Testis (tissue), 3 donors: ENCODE measurements around the gene IL20RA. TPM values are rescaled to one million over a fixed set of nuclear protein-coding genes. Genes with fewer than 3 reads are reported as not detected.
A peak's percentile ranks its signal among the peaks of the same experiment; 100 is the strongest.

Source experiments
- DNase-seq: peaks from one replicate; pipeline ENCODE4 v3.0.0-alpha.2; 2019
- H3K27ac ChIP-seq, 2 donors: fragments of 200-600 bp; sonication (generic); one replicate each; pipeline ENCODE4 v1.5.1; 2019
- H3K27me3 ChIP-seq: fragments of 200-600 bp; sonication (generic); one replicate; pipeline ENCODE4 v1.5.1; 2019
- H3K36me3 ChIP-seq: fragments of 200-600 bp; sonication (generic); one replicate; pipeline ENCODE4 v1.5.1; 2017; ENCODE audit warnings: low read depth; ENCODE audit errors: missing control alignments
- H3K4me1 ChIP-seq: fragments of 200-600 bp; sonication (generic); one replicate; pipeline ENCODE4 v1.5.1; 2019
- H3K4me3 ChIP-seq, 2 donors: fragments of 200-600 bp; sonication (generic); one replicate each; pipeline ENCODE4 v1.5.1; 2017 to 2019
- H3K9me3 ChIP-seq: fragments of 200-600 bp; sonication (generic); one replicate; pipeline ENCODE4 v1.5.1; 2017
- CTCF ChIP-seq, 3 experiments: fragments of 450-650 bp in 2 of 3; fragments of 200-600 bp in 1 of 3; sonication (generic) in 1 of 3; IDR thresholded peaks; one replicate each; pipeline ENCODE4 v1.5.1; 2016 to 2019; ENCODE audit warnings: antibody characterized with exemption in 3 of 3, mild to moderate bottlenecking in 2 of 3, moderate library complexity in 1 of 3
- POLR2A ChIP-seq: fragments of 450-650 bp; IDR thresholded peaks from one replicate; pipeline ENCODE4 v1.6.1; 2017; ENCODE audit warnings: antibody characterized with exemption, mild to moderate bottlenecking, moderate library complexity
- WGBS, 2 donors: methylation state at CpG; one replicate each; pipeline ENCODE4 v1.1.5; 2018; 5-methylcytosine and 5-hydroxymethylcytosine counted together
- intact Hi-C: fragments of 100-400 bp; cut with DNase I; formaldehyde crosslinking; loops from one replicate; pipeline ENCODE4 v1.15.1; 2023; ENCODE audit warnings: low total_unique reads
- polyA plus RNA-seq: library from polyadenylated mRNA; stranded (reverse); fragments of 350-450 nt; fragmentation: Illumina TruSeq; extraction: RNeasy Lipid Tissue Mini Kit (QIAGEN cat#74804); gene quantifications from one replicate; pipeline ENCODE4 v1.2.3, GENCODE V29; 2014; ENCODE audit warnings: low read depth, low replicate concordance; ENCODE audit not compliant: insufficient read depth
- total RNA-seq, 2 donors: library from RNA; depleted of rRNA; stranded (reverse); fragments of >200 nt; gene quantifications; one replicate each; pipeline ENCODE4 v1.2.3, GENCODE V29; 2016

The IL20RA gene
- total and polyA plus RNA-seq, 3 donors from 2014 or later: 8.4 to 16.6 (median 16.1) TPM

DNA sequence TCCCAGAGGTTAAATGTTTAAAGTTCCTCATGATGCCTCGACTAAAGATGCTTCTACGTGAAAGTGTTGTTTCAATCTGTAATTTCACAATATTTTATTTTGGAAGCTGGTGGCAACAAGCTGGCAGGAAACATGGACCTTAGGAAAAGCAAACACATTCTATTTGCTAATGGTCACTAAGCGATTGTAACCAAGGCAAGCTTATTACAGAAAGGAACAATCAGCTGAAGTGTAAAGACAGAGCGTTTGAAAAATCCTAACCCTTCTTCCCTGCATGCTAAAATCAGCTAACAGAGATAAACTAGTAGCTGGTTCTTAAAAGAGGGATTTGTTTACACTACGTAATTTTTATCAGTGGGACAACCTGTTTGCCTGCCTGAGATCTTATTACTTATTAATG is 50.0 kb downstream of the IL20RA start:
- no peak overlapping the region for H3K27ac ChIP-seq
- H3K9me3 ChIP-seq: no peaks in the 10 kb centered on the region
- intact Hi-C loops: no loop called here
- H3K36me3 ChIP-seq: no peaks in the 10 kb centered on the region
- no peak for DNase-seq
- no peak overlapping the region for H3K4me3 ChIP-seq
- H3K4me1 ChIP-seq: no peaks in the 10 kb centered on the region
- no peak for TF ChIP-seq CTCF (IDR thresholded peaks at IDR 0.05)
- no peak for TF ChIP-seq POLR2A
- no peaks in the 10 kb centered on the region for H3K27me3 ChIP-seq
- WGBS, 2 donors: 77 to 87% methylated on average over 5 of the region's 5 CpGs

- TF ChIP-seq POLR2A (no peak), CTCF (IDR thresholded peaks at IDR 0.05) (no peak)
- DNase-seq: no peak
- Histone ChIP-seq H3K4me3 (no peak overlapping the region), H3K9me3 (no peaks in the 10 kb centered on the region), H3K27me3 (no peaks in the 10 kb centered on the region), H3K36me3 (no peaks in the 10 kb centered on the region), H3K4me1 (peaks cover 5% of the 10 kb centered on the region), H3K27ac (no peak overlapping the region)
- intact Hi-C loops: no loop called here
- 59 to 62% methylated on average over 3 of the region's 3 CpGs for WGBS, 2 donors
These were observed 52.7 kb downstream of the IL20RA start for GRCh38 chr6:136992113-136992512.

DNA sequence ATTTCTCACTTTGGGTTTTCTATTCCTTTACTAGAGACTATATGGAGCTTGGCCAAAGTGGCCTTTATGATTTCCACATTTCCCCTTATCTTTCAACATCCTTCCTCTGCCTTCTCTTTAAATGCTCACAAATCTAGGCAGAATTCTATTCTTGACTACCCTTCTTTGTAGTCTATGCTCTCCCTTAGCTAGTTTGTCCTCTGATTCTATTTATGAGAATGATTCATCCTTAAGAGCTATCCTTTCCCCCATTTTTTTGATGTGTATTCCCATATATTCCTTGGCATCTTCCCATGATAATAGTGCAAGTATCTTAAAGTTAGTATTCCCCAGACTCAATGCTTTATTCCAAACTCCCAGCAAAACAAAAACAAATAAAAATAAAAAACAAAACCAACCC is 53.1 kb downstream of the IL20RA start:
- Histone ChIP-seq H3K27me3 (no peaks in the 10 kb centered on the region), H3K4me1 (peaks cover 5% of the 10 kb centered on the region), H3K27ac (no peak overlapping the region), H3K36me3 (no peaks in the 10 kb centered on the region), H3K4me3 (no peak overlapping the region), H3K9me3 (no peaks in the 10 kb centered on the region)
- intact Hi-C loops: no loop called here
- TF ChIP-seq CTCF (IDR thresholded peaks at IDR 0.05) (no peak), POLR2A (no peak)
- DNase-seq: no peak

DNA sequence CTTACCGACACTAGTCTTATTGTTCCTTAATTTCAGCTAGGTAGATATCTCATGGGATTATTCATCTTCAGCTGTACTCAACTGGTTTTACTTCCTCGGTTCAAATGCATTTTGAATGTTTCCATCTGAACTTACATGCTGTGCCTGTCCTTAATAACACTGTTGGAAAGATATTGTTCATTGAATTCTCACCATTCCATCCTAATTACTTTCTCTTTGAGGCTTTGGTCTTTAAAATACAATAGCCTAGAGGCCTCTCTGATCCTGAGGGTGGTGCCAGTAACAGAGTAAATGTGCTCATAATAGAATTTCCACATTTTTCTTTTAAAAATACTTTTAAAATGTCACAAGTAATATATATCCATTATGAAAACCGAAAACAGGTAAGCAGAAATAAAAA is 54.0 kb downstream of the IL20RA start:
- peaks cover 5% of the 10 kb centered on the region for H3K4me1 ChIP-seq

DNA sequence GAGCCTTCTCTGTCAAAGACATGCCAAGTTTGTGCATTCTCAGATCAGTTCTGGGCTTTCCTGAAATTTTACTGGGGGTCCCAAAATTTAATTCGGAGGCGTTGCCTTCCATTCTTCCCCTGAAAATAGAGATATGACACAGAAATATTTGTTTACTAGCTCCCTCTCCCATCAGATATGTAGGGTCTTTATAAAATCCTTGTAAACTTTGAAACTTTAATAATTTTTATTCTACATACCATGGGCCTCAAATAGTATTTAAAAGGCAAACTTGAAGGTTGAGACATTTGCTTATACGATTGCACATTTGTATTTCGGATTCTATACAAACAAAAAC is 54.6 kb downstream of the IL20RA start:
- H3K9me3 ChIP-seq: no peaks in the 10 kb centered on the region
- H3K36me3 ChIP-seq: no peaks in the 10 kb centered on the region
- TF ChIP-seq CTCF (IDR thresholded peaks at IDR 0.05) (no peak), POLR2A (no peak)
- H3K27ac ChIP-seq: no peak overlapping the region
- peaks cover 5% of the 10 kb centered on the region for H3K4me1 ChIP-seq
- DNase-seq: no peak
- H3K27me3 ChIP-seq: no peaks in the 10 kb centered on the region
- peak overlapping the region; percentile 33 to 60 for H3K4me3 ChIP-seq
- 29 to 30% methylated on average over 4 of the region's 4 CpGs for WGBS, 2 donors
- intact Hi-C loops: no loop called here

More for the DNA sequence above, 54.0 kb downstream of the IL20RA start:
- H3K4me3 ChIP-seq: no peak overlapping the region
- intact Hi-C loops: no loop called here
- H3K27me3 ChIP-seq: no peaks in the 10 kb centered on the region
- WGBS, 2 donors: 52 to 68% methylated on average over 3 of the region's 3 CpGs
- TF ChIP-seq POLR2A: no peak
- DNase-seq: no peak
- no peaks in the 10 kb centered on the region for H3K9me3 ChIP-seq
- H3K27ac ChIP-seq: no peak overlapping the region
- no peaks in the 10 kb centered on the region for H3K36me3 ChIP-seq
